Omental fat pad (tissue), 4 donors: Measurements from ENCODE around the gene RHBG. TPM values are rescaled to one million over a fixed set of nuclear protein-coding genes. Genes with fewer than 3 reads are reported as not detected.

Experiments
- ATAC-seq: fragments of 150-250 bp; one replicate; pipeline ENCODE4 v1.9.1; 2016; ENCODE audit warnings: mild to moderate bottlenecking, moderate library complexity; ENCODE audit not compliant: low FRiP score
- DNase-seq: peaks from one replicate; pipeline ENCODE4 v3.0.0-alpha.2; 2019; ENCODE audit warnings: low spot score
- CTCF ChIP-seq, 3 donors: fragments of 450-650 bp; IDR thresholded peaks; one replicate each; pipeline ENCODE4 v1.5.1; 2016 to 2017; ENCODE audit warnings: antibody characterized with exemption in 3 of 3, mild to moderate bottlenecking in 3 of 3, moderate library complexity in 2 of 3
- total RNA-seq, 4 donors: library from RNA; depleted of rRNA; stranded (reverse); fragments of >200 nt; gene quantifications; one replicate each; pipeline ENCODE4 v1.1.0, GENCODE V29; 2016

Gene RHBG
- total RNA-seq, 4 donors from 2014 or later, result not detected

DNA sequence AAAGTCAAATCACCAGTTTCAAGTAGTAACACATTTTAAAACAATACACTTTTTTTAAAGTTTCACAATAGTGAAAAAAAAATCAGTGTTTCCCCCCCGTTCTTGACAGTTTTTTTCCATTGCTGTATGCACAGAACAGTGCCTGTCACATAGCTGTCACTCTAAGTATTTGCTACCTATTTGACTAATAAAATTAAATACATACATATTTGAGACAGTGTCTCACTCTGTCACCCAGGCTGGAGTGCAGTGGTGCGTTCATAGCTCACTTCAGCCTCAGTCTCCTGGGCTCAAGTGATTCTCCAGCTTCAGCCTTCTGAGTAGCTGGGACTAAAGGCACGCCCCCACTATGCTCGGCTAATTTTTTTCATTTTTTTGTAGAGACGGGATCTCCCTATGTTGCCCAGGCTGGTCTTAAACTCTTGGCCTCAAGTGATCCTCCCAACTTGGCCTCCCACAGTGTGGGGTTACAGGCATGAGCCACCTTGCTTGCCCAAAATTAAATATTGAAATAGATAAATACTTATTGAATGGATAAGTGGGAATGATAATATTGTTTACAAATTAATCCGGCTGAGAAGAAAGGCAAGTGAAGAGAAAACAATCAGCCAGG, 12.6 kb upstream of the RHBG start:
- no peak for DNase-seq
- no peak for TF ChIP-seq CTCF (IDR thresholded peaks at IDR 0.05)
- ATAC-seq, result no peak

DNA sequence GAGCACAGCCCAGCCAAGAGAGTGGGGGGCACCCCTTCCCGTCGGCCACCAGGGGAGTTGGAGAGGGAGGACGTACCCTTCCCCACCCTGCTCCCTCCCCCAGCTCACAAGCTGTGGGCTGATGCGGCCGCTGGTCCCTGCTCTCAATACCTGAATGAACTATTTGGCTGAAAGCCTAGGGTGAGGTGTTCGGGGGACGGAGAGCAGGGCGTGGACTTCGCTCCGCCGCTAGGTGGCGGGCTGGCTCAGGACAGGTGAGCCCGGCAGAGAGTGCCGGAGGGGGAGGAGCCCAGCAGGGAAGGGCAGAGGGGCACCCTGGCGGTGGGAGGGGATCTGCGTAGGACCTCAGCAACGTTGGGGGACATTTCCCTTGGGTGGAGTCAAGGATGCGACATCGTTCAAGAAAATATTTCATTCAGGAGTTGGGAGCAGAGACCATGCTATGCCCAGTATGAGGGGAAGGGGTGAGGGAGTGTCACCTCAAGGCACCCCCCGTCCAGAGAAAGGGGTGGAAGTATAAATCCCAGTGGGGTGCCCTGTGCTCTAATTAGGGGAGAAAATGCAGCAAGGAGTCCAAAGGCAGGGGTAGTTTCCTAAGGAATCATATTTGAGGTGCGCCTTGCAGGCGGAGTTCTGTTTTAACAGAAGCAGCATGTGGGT, 12.0 kb upstream of the RHBG start:
- ATAC-seq, result no peak
- no peak for DNase-seq
- TF ChIP-seq CTCF (IDR thresholded peaks at IDR 0.05), result no peak

DNA sequence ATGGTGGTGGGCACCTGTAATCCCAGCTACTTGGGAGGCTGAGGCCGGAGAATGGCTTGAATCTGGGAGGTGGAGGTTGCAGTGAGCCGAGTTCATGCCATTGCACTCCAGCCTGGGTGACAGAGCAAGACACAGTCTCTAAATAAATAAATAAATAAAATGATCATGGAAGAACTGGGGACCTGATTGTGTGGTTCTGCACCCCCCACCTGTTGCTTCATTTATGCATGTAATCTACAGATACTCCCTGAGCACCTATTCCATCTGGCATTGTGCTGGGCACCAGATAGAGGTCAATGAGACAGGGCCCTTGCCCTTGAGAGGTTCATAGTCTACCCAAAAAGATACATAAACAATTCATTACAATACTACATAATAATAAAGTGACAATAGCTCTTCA, 11.0 kb upstream of the RHBG start:
- no peak for TF ChIP-seq CTCF (IDR thresholded peaks at IDR 0.05)
- DNase-seq (no peak), ATAC-seq (no peak)

- no peak for ATAC-seq
- no peak for TF ChIP-seq CTCF (IDR thresholded peaks at IDR 0.05)
- no peak for DNase-seq
These were observed 10.4 kb upstream of the RHBG start for GRCh38 chr1:156358641-156359040.

- no peak for TF ChIP-seq CTCF (IDR thresholded peaks at IDR 0.05)
- DNase-seq, result no peak
- no peak for ATAC-seq
These were observed 9.8 kb upstream of the RHBG start for GRCh38 chr1:156359249-156359648.

DNA sequence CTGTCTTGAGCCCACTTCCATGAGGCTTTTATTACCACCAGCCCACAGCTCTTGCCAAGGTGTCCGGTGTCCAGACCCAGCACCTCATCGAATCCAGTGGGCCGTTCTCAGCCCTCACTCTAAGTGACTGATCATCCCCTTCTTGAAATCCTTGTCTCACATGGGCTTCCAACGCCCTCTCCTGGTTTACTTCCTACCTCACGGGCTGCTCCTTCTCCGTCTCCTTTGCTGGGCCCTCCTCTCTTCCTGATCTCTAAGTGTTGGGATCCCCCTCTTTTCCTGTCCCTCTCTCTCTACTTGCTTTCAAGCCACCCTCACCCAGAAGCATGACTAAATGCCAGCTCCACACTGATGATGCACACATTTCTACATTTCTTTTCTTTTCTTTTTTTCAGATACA, 9.0 kb upstream of the RHBG start:
- ATAC-seq (no peak), DNase-seq (no peak)
- no peak for TF ChIP-seq CTCF (IDR thresholded peaks at IDR 0.05)

GRCh38 chr1:156360534-156360933, 8.5 kb upstream of the RHBG start:
- ATAC-seq (no peak), DNase-seq (no peak)
- no peak for TF ChIP-seq CTCF (IDR thresholded peaks at IDR 0.05)
